Activated CD4-positive, alpha-beta memory T cell treated with anti-CD3 and anti-CD28 coated beads for 36 hours (primary cell): ENCODE data around the gene TGM3. TPM values are rescaled to one million over a fixed set of nuclear protein-coding genes. Genes with fewer than 3 reads are reported as not detected.

Experiments
- total RNA-seq, 2 experiments: library from RNA; stranded (reverse); gene quantifications; one replicate each; pipeline ENCODE4 v1.2.3, GENCODE V29; 2021

TGM3 gene
- total RNA-seq, 2 experiments from 2014 or later, result not detected

Other genes with a start within 250 kb of the TGM3 start
- 10 to 100 TPM; 18.0 to 18.1 TPM for gene STK35, start 194.2 kb upstream of the TGM3 start, total RNA-seq
- gene TGM6, start 84.9 kb downstream of the TGM3 start, total RNA-seq, result not detected
- 100 to 1,000 TPM; 452 TPM for gene SNRPB, start 174.8 kb downstream of the TGM3 start, total RNA-seq
- 1 to 10 TPM; 6.8 to 6.9 TPM for gene ZNF343, start 212.9 kb downstream of the TGM3 start, total RNA-seq
- not detected for gene TMC2, start 240.6 kb downstream of the TGM3 start, total RNA-seq